HepG2 (cell line): ENCODE measurements around the gene MMP19.

Experiments
- CHCHD3 ChIP-seq: sonication (generic); formaldehyde crosslinking; IDR thresholded peaks from 2 replicates; pipeline ENCODE4 v1.8.0; 2022; ENCODE audit warnings: mild to moderate bottlenecking, missing genetic modification reagents, moderate library complexity
- TCF7L2 ChIP-seq: IDR thresholded peaks from 2 replicates; pipeline ENCODE4 v1.6.1; 2011; ENCODE audit warnings: mild to moderate bottlenecking, low read depth, low read length, moderate library complexity

GRCh38 chr12:55833056-55833455, 9.7 kb downstream of the MMP19 start:
- TF ChIP-seq TCF7L2 (no peak), CHCHD3 (CRISPR knock-in tag) (no peak)
